Measurements from ENCODE around the gene ARPIN.
"Not testable (repeated sequence)": the region's sequence is repeated elsewhere in the genome, so short reads cannot be mapped to it uniquely, and the experiment has no call there.

Gene ARPIN

GRCh38 chr15:89874926-89875564 lies 37.7 kb downstream of the ARPIN start:
- DNase-seq (ENCODE audit: low read depth): peak; percentile 72
- no peak overlapping the region for H3K4me3 ChIP-seq (ENCODE audit: low read length)
- TF ChIP-seq, protein P1, sequence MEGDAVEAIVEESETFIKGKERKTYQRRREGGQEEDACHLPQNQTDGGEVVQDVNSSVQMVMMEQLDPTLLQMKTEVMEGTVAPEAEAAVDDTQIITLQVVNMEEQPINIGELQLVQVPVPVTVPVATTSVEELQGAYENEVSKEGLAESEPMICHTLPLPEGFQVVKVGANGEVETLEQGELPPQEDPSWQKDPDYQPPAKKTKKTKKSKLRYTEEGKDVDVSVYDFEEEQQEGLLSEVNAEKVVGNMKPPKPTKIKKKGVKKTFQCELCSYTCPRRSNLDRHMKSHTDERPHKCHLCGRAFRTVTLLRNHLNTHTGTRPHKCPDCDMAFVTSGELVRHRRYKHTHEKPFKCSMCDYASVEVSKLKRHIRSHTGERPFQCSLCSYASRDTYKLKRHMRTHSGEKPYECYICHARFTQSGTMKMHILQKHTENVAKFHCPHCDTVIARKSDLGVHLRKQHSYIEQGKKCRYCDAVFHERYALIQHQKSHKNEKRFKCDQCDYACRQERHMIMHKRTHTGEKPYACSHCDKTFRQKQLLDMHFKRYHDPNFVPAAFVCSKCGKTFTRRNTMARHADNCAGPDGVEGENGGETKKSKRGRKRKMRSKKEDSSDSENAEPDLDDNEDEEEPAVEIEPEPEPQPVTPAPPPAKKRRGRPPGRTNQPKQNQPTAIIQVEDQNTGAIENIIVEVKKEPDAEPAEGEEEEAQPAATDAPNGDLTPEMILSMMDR (conservative IDR thresholded peaks at IDR 0.05; ENCODE audit: low read length): peak; percentile 97

DNA sequence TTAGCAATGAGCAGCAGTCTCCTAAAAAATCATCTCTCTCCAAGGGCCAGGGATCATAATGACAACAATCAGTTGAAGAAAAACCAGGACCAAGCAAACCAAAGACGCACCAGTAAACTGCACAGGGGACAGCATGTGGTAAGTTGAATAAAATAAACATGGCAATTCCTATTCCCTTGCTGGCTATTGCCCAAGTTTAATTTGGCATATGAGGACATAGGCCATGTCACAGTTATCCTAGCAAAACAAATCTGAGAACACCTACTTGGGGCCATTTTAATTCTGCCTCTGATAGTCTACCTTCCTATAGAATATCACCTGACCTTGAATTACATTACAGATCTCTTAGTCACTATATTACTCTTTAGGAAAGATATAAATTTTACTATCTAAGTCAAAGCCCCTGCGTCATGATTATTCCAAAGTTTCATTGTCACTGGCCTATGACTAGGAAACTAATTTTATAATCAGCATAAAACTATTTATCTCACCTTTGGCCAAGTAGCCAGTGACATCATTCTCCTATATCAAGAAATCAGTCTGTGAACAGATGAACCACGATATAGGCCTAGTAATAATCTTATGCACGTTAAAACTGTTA lies 42.0 kb downstream of the ARPIN start:
- TF ChIP-seq, protein P1 (conservative IDR thresholded peaks at IDR 0.05; ENCODE audit: low read length): no peak
- DNase-seq (ENCODE audit: low read depth): no peak

DNA sequence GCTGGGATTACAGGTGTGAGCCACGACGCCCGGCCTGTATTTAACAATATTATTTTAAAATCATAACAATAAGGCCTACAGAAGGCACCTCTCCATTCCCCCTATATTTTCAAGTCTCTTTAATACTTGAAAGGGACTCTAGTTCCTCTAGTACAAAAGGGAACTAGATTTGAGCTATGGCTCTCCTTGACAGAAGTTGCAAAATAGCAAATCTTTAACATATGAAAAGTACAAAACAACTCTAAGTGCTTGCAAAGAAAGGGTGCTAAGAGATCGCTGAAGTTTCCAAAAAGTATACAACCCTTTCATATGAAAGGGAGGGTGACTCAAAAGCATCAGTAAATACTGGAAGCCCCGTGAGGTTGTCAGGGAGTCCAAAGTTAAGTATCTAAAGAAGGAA lies 42.7 kb downstream of the ARPIN start:
- TF ChIP-seq, protein P1 (conservative IDR thresholded peaks at IDR 0.05; ENCODE audit: low read length): no peak
- no peak for DNase-seq (ENCODE audit: low read depth)
- H3K4me3 ChIP-seq (ENCODE audit: low read length): no peak overlapping the region

More for the DNA sequence above, 42.0 kb downstream of the ARPIN start:
- no peak overlapping the region for H3K4me3 ChIP-seq (ENCODE audit: low read length)

GRCh38 chr15:89869490-89869889 lies 43.3 kb downstream of the ARPIN start:
- DNase-seq (ENCODE audit: low read depth); H3K4me3 ChIP-seq (ENCODE audit: low read length): not testable (repeated sequence)

GRCh38 chr15:89864958-89865739 lies 47.6 kb downstream of the ARPIN start:
- TF ChIP-seq, protein P1 (conservative IDR thresholded peaks at IDR 0.05; ENCODE audit: low read length): no peak
- DNase-seq (ENCODE audit: low read depth): no peak

DNA sequence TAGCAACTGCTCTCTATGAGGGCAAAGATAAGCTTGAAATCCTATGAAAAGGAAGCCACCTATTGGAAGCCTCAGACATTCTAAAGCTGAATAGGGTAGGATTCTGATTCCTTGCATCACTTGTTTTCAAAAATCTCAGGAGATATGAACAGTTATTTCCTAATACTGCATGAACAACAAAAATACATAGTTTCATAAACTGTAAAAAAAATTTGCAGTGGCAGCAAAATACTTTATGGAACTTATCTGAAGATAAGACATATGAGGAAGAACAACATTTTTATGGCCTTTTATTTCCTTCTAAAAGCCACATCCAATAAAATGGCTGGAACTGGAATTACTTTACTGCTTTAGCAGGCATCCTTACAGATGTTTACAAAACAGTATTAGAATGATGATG lies 48.8 kb downstream of the ARPIN start:
- DNase-seq (ENCODE audit: low read depth): peak; percentile 25
- TF ChIP-seq, protein P1 (conservative IDR thresholded peaks at IDR 0.05; ENCODE audit: low read length): peak; percentile 37
- H3K4me3 ChIP-seq (ENCODE audit: low read length): no peak overlapping the region

More at GRCh38 chr15:89864958-89865739, 47.6 kb downstream of the ARPIN start:
- H3K4me3 ChIP-seq (ENCODE audit: low read length): no peak overlapping the region

DNA sequence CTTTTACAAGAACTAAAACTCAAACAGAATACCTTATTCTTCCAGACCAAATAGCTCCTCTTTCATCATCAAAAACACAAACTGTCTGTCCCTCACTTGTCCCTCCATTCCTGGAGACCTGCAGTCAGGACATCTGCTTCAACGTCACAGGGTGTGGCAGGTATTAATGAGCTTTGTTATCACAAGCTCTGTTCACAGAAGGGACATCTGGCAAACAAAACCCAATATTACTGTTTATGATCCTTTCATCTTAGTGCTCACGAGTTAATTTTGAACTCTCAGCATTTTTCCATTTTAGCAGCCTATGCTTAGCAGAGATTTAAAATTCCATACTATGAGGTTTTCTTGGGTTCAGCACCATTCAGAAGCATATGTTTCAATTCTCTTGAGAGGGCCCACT lies 51.9 kb downstream of the ARPIN start:
- no peak for DNase-seq (ENCODE audit: low read depth)
- no peak overlapping the region for H3K4me3 ChIP-seq (ENCODE audit: low read length)
- TF ChIP-seq, protein P1 (conservative IDR thresholded peaks at IDR 0.05; ENCODE audit: low read length): no peak
